Epidermal melanocyte (primary cell): Measurements from ENCODE around the gene NFKBIE.

Experiments used
- DNase-seq: peaks from one replicate; pipeline ENCODE4 v3.0.0; 2011; ENCODE audit warnings: low spot score; ENCODE audit not compliant: insufficient read length

Gene NFKBIE

DNA sequence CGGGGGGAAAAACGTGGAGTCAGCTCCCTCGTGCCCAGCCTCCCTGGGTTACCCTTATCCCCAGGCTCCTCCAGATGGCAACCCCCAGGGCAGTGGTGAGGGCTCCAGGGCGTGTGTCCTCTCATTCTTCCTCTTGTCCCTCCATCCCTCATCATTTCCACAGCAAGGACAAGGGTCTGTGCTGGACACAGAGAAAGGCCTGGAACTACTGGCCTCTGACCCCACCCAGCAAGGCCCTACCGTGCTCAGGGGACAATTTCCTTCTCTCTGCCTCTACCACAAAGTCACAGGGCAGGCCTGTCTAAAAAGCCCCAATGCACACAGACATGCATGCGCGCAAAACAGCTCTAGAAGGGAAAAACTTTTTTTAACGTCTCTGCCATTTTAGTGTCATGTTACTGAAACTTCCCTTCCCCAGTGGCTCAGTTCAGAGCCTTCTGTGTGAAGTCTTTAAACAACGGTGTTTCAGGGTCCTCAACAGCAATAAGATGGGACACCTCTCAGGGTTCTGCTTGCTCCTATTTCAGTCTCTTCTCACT is 7.0 kb downstream of the NFKBIE start:
- no peak for DNase-seq

DNA sequence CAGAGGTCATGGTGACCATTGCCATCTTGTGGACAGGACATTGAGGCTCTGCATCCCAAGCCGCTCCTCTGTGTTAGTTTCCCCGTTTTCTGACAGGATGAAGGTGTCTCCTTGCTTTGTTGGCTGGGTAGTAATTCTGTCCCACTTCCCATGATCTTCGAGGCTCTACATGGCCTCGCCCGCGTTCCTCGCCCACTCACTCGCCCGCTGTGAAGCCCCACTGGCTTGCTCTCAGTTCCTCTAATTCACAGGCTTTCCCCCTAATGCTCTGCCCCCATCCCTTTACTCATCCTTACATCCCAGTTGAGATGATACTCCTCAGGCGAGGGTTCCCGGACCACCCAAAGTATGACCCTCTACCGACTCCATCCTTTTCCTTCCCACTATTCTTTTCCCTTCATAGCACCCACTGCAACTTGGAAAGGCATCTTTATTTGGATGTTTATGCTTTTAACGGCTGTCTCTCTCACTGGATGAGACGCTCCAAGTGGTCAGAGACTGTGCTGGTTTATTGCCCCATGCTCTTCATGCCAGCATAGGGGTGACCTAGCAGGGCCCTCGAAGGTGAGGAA is 7.5 kb downstream of the NFKBIE start:
- no peak for DNase-seq

DNA sequence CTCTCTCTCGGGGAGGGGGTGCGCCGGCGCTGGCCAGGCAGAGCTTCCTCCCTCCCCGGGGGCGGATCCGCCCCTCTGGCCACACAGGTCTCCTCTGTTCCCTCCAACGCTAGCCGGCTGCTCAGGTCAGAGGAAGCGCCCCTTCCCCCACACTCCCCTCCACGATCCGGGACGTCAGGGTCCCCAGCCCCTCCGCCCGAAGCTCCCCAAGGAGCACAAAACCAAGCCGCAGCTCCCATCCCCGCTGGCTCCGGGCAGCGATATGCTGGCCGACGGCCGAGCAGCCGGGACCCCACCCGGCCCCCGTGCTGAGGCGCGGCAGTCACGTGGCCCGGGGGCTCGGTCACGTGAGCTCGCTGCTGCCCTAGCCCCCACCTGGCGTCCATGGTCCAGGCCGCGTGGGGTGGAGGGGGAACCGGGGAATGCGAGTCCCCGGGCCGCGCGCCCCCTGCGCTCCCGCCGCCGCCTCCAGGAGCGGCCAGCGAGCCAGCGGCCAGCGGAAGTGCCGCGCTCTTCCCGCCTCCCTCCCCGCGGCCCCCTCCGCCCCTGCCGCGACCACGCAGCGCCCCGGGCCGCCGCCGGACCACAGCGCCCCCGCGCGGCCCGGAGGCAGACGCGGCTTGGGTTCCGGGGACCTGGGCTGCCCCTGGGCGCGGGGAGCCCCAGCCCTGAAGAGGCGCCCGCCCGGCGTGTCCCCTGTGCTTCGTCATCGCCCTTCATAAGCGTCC is 8.2 kb downstream of the NFKBIE start, which contains the start of gene SLC35B2:
Gene SLC35B2 (minus strand): TSS at position 504 of the 728 bp plus-strand sequence. CDS start 118 bp downstream, at position 386.
- peak; percentile 88 for DNase-seq

DNA sequence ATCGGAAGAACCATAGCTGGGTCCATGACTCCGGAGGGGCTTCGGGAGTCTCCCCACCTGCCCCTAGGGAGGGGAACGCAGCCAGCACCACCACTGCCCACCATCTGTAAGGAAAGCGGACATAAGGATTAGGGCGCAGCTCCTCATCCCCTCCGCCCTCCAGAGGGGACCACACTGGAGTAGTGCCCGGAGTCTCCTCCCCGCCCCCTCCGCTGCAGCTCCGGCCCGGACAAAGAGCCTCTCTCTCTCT is 8.7 kb downstream of the NFKBIE start:
- DNase-seq: no peak

DNA sequence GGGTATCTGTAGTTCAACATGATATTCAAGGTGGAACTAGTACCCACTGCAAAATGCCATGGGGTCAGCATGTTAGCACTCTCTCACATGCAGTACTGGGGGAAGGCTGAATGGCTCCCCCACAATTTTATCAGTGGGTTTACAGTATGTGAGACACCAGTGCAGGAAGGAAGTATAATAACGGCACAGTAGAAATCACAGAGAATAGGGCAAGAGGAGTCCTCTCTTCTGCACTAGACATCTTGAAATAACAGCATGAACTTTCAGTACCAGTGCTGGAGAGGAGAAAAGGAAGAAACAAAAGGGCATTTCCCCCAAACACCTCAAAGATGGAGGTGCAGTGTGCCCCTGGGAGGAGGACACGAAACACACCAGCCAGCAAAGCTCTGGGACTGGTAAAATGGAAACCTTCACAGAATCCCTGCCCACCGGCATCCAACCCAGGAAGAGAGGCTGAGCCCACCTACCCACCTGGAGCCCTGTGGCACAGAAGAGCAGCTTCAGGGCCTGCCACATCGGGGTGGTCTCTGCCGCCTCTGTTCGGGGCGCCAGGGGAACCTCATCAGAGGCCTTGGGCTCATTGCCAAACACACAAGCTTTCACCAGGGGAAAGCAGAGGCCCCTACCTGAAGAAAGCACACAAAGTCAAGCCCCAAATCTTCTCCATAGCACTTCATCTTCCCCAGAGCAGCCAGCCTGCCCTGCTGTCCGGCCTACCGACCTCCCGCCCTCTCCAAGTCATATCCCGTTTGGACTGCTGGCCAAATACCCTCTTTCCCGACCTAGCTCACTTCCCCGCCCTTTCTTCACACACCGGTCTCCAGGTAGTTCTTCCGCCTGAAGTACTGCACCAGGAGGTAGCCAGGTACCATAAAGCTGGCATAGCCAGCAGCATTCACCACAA is 9.2 kb downstream of the NFKBIE start:
- no peak for DNase-seq

DNA sequence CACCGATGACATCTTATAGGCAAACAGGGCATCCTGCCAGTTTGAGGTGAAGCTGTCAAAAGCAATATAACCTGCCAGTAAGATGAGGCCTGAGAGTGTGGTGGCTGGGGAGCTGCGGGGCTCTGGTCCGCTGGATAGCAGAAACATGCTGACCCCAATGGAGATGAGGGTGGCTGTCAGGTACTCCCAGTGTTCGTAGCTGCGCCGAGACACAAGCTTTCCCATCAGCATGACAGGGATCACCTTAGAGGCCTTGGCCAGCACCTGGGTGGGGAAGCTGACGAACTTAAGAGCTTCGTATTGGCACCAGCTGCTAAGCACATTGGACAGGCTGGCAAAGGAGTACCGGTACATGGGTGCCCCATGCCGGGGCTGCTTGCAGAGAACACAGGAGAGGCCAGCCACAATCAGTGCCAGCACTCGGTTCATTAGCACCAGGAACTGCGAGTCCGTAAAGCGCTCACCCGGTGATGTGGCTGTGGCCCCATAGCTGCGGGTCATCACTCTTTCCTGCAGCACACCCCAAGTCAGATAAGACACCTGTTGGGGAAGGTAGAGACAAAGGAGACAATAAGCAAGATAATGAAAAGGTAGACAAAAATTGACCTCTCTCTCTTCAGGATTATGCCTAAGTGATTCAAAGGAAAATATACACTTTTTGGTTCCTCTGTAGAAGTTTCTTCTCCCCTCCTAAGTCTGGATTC is 10.1 kb downstream of the NFKBIE start:
- no peak for DNase-seq

DNA sequence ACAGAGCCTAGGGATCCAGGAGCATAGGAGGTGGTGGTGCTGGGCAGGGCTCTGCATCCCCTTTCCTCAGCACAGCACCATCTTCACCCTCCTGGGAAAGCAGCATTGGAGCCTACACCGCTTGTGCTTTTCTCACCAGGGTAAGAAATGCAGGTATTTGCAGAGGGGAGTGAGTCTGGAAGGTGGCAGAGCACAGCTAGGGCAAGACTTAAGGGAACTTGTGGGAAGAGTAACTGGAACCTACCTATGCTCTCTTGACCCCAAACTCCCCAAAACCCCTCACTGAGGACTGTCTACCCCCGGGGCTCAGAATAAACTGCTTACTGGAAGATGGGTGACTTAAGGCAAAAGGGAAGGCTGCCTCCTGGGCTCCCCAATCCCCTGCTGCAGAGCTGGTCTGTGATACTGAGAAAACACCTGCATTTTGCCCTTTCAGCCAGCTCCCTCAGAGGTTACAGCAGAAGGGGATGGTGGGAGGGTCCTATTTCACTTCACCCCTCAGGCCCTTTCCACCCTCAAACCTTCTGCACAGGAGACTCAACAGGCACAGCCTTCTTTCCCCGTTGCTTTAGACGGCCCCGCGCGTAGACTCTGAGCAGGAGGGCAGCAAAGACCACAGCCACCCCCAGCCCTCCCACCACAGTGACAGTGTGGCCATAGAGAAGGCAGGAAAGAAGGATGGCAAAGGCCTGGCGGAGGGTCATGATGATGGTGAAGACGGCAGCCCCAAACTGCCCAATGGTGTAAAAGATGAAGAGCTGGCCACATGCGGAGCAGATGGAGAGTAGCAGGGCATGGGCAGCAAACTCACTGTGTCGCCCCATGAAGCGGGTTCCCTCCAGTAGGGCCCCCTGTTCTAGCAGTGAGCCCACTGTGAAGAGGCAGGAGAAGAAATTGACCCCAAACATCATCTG is 10.9 kb downstream of the NFKBIE start:
- no peak for DNase-seq

DNA sequence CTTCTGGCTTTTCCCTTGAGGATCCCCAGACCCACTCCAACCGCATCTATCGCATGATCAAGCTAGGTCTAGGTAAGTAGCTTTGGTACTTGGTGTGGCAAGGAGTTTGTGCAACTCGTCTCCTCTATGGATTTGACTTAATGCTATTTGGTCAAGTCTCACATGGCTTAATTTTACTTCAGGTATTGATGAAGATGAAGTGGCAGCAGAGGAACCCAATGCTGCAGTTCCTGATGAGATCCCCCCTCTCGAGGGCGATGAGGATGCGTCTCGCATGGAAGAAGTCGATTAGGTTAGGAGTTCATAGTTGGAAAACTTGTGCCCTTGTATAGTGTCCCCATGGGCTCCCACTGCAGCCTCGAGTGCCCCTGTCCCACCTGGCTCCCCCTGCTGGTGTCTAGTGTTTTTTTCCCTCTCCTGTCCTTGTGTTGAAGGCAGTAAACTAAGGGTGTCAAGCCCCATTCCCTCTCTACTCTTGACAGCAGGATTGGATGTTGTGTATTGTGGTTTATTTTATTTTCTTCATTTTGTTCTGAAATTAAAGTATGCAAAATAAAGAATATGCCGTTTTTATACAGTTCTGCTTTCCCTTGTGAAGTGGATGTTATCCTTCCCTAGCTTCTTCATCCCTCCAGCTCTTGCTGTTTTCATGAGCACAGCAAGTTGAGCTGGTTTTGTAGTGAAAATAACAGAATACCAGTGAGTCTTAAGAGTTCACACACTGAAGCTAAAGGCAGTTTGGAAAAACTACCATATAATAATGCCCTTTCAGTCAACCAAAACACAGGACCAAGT is 11.8 kb downstream of the NFKBIE start:
- no peak for DNase-seq

DNA sequence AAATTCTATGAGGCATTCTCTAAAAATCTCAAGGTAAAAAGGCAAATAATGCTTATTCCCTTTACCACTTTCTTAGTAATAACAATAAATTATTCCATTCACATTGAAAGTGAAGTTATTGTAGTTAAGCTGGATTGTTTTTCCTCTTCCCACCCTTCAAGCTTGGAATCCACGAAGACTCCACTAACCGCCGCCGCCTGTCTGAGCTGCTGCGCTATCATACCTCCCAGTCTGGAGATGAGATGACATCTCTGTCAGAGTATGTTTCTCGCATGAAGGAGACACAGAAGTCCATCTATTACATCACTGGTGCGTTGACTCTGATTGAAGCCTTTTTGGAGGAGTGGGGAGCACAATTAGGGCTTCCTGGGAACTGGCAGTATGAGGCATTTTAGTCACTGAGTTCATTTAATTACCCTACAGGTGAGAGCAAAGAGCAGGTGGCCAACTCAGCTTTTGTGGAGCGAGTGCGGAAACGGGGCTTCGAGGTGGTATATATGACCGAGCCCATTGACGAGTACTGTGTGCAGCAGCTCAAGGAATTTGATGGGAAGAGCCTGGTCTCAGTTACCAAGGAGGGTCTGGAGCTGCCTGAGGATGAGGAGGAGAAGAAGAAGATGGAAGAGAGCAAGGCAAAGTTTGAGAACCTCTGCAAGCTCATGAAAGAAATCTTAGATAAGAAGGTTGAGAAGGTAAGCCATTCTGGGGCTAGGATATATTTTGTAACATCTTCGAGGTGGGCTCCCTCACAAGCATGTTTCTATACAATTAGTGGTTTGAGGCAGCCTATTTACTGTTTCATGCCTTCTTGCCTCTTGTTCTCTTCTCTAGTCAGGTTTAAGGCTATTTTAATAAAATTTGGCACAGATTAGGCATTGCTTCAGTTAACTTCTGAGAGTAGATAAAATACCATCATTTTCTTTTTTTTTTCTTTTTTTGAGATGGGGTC is 13.5 kb downstream of the NFKBIE start:
- DNase-seq: no peak

DNA sequence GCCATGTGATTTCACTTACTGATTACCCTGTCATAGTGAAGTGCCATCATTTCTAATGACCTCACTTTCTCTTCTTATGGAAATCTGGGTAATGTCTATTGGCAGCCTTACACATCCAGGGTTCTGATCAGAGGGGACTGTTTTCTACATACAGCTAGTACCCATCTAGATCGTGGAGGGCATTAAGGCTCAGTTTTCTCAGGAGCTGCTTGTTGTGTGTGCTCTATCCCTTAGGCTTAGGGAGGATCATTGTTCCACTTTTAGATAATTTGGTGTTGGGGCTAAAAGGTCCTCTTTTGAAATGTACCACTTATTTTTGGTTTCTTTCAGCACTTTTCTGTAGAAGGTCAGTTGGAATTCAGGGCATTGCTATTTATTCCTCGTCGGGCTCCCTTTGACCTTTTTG is 14.6 kb downstream of the NFKBIE start:
- DNase-seq: no peak

DNA sequence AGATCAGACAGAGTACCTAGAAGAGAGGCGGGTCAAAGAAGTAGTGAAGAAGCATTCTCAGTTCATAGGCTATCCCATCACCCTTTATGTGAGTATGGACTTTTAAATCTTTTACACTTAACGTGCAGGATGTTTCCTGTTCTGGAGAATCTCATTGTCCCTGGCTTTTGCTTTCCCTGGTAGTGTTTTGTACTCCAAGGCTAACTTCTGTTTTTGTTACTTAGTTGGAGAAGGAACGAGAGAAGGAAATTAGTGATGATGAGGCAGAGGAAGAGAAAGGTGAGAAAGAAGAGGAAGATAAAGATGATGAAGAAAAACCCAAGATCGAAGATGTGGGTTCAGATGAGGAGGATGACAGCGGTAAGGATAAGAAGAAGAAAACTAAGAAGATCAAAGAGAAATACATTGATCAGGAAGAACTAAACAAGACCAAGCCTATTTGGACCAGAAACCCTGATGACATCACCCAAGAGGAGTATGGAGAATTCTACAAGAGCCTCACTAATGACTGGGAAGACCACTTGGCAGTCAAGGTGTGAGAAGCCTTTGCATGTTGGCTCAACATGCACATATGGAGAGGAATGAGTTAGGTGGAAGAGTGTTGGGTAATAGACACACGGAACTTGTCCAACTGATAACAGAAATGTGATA is 15.2 kb downstream of the NFKBIE start:
- DNase-seq: no peak

DNA sequence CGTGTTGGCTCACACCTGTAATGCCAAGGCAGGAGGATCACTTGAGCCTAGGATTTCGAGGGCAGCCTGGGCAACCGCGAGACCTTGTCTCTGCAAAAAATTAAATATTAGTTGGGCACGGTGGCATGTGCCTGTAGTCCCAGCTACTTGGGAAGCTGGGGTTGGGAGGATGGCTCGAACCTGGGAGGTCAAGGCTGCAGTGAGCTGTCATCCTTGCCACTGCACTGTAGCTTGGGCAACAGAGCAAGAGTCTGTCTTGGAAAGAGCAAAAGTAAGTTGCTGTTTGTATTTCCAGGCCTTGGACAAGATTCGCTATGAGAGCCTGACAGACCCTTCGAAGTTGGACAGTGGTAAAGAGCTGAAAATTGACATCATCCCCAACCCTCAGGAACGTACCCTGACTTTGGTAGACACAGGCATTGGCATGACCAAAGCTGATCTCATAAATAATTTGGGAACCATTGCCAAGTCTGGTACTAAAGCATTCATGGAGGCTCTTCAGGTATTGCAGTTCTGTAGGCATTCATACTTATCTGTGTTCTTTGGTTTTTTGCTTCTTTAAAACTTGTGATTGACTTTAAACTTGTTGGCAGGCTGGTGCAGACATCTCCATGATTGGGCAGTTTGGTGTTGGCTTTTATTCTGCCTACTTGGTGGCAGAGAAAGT is 16.1 kb downstream of the NFKBIE start:
- DNase-seq: no peak

DNA sequence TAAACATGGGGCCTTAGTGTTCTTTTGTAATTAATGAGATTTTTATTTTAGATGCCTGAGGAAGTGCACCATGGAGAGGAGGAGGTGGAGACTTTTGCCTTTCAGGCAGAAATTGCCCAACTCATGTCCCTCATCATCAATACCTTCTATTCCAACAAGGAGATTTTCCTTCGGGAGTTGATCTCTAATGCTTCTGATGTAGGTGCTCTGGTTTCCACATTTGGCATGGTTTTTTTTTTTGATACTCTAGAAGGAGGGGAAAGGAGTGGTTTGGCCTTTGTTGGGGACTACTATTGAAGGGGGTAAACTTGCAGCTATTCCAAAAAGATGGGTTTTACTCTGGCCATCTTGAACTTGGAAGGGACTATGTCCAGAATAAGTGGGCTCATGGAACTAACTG is 16.8 kb downstream of the NFKBIE start:
- no peak for DNase-seq

DNA sequence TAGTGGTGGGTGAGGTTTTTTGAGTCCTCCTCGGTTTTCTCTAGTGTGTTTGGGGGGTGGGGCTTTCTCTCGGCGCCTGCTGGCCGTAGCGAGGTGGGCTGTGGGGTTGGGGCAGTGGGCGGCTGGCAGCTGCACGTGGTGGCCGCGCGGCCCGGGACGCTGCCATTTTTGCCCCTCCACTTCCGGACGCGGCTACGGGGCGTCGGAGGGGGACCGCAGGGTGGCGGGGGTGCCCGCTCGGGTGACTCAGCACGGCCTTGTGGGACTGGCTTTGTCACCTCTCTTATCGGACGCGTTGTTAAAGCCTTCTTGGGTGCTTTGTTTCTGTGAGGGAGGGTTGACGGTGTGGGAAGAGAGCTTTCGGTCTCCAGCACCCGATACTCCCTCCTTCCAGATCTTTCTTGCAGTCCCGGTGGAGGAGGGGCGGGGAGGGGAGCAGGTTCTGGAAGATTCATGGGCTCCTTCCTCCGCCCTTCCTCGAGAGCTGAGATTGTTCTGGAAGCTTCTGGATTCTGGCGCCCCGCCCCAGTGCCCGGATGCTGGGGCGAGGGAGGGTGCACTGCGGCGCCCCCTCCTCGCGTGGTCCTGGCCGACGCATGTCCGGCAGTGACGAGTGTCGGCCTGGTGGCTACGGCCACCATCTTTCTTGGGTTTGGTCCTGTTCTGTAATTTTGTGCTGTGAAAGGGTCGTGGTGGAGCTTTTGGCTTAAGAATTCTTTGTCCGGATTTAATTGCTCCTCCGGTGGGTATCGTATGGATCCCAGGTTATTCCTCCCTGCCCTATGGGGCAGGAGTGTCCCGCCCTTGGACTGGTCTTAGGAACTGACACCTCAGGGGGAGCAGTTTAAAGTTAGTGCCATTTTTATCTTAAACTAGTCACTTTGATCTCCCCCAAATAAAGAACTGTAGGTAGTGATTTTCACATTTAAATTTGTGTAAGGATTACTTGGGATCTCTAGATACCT is 17.7 kb downstream of the NFKBIE start:
- DNase-seq: peak; percentile 28

DNA sequence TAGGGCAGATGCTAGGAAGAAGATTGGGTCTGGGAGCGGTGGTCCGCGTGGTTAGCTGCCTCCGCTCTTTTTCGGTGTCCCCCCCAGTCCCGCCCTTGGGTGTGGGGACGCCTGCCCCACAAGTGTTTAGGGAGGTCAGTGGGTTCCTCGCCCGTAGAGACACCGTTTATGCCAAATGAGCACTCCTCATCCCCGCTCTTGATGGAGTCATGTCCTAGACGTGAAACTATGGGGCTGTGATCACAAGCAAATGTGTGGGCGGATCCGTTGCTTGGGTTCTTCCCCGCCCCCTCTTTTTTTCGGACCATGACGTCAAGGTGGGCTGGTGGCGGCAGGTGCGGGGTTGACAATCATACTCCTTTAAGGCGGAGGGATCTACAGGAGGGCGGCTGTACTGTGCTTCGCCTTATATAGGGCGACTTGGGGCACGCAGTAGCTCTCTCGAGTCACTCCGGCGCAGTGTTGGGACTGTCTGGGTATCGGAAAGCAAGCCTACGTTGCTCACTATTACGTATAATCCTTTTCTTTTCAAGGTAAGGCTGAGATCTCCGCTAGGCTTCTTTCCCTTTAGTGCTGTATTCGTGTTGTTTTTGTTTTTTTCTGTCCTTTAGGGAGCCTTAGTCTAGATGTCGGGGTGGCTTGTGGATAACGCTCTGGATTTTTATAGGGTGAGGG is 18.6 kb downstream of the NFKBIE start, which contains the start of gene HSP90AB1:
Gene HSP90AB1 (plus strand): TSS at position 439 of the 675 bp plus-strand sequence. CDS start 1,529 bp downstream, outside the sequence.
- peak; percentile 98 for DNase-seq
